Femur (tissue), 1 donor: ENCODE measurements around the gene ADAMTS17.

Experiments
- DNase-seq: peaks from one replicate; pipeline ENCODE4 v3.0.0-alpha.2; 2017

ADAMTS17 gene

DNA sequence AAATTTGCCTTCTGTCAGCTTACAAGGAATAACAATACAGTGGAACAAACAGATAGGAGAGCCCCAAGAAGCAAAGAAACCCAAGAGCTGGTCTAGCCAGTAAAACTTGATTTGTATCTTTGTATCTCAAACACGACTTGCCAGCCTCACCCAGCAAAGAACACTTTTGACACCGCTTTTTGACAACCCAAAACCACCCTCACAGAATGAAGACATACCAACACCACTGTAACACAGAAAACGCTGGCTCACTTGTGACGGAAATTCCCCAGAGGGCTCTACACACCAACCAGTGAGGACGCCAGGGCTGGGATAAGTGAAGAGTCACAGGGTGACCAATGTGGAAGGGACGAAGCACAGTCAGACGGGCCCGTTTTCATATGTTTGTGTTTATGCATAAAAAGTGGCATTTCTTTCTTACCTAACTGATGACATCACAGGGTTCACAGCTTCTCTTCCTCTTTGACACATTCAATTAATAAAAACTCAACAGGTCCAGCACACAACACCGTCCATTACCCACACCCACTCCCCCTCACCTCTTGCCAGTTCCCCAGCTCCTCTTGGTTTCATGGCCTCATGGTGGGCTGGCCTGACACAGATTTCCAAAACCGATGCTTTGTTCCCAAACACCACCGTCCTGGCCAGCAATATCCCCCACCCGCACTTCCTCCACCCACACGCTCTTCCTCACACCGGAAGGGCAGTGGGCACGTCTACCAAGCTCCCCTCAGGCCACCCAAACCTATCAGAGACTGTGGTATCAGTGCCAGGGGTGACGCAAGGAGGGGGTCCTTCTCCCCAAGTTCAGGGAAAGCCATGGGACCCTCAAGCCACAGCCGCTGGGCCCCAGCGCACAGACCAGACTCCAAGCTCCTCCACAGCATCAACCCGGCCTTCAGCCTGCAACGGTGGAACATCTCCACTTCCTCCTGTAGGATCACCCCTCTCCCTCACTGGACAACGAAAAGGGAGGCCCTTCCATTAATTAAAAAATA, 94.2 kb downstream of the ADAMTS17 start:
- peak; percentile 12 for DNase-seq

DNA sequence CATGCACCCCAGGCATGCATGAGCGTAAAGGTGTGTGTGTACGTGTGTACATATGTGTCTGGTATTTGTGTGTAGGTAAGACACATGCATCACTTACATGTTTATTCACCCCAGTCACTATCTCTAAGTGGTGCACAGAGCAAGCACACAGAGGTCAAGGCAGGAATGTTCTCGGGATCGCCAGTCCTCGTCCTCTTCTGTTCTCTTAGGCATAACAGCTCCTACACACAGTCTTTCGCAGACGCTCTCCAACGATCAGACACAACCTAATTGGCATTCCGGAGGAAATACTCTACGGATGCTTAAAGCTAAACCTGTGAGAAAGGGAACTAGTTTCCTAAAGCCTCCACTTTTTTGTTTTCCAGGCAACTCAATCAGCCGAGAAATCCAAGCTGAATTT, 95.9 kb downstream of the ADAMTS17 start:
- no peak for DNase-seq

DNA sequence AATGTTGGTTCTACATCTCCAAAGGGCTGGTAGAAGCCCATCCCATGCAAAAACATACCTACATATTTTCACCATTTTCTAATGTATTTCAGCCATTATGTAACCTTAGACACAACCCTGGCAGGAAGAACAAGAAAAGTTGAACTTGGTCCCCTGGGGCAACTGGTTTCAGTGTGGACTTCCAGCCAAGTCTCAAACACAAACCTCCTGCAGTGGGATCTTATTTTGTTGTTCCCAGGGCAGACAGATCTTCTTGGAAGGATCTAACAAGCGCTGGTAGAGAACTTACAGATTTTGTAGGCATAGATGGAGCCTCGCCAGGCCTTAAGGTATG, 96.3 kb downstream of the ADAMTS17 start:
- DNase-seq: no peak

DNA sequence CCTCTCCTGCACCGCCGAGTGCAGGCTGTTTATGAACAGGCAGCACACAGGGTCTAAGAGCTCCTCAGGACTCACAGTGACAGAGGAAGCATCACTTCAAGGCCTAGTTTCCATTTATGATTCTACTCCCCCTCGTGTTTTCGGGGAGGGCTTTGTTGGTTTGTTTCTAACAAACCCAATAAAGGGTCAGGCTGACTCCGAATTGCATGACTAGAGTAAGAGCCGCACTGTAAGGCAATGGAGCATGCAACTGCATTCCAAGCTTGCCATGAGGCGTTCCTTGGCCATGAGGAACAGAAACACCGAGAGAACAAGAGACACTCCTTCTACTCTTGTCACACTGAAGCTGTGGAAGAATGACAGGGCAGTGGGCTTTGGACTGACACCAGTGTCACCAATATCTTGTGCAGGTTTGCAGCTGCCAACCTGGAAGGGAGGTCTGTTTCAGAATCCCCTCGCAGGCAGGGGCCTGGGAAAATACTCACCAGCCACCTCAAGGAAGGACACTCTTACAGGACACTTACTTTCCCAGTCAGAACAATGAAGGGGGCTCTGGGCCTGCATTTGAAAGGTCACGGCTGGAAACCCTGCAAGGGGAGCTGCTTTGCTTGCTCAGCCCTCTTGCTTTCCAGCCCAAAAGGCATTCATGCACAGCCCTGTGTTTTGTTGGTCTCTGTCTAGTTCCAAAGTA, 96.8 kb downstream of the ADAMTS17 start:
- no peak for DNase-seq

DNA sequence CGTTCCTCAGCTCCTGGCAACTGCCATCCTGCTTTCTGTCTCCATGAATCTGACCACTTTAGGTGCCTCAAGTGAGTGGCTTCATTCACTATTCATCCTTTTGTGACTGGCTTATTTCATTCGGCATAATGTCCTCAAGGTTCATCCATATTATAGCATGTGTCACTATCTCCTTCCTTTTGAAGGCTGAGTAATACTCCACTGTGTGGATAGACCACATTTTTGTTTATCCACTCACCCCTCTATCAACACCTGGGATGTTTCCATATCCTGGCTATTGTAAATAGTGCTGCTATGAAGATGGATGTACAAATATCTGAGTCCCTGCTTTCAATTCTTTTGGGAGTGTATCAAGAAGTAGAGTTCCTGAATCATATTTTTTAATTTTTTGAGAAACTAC, 98.8 kb downstream of the ADAMTS17 start:
- no peak for DNase-seq

DNA sequence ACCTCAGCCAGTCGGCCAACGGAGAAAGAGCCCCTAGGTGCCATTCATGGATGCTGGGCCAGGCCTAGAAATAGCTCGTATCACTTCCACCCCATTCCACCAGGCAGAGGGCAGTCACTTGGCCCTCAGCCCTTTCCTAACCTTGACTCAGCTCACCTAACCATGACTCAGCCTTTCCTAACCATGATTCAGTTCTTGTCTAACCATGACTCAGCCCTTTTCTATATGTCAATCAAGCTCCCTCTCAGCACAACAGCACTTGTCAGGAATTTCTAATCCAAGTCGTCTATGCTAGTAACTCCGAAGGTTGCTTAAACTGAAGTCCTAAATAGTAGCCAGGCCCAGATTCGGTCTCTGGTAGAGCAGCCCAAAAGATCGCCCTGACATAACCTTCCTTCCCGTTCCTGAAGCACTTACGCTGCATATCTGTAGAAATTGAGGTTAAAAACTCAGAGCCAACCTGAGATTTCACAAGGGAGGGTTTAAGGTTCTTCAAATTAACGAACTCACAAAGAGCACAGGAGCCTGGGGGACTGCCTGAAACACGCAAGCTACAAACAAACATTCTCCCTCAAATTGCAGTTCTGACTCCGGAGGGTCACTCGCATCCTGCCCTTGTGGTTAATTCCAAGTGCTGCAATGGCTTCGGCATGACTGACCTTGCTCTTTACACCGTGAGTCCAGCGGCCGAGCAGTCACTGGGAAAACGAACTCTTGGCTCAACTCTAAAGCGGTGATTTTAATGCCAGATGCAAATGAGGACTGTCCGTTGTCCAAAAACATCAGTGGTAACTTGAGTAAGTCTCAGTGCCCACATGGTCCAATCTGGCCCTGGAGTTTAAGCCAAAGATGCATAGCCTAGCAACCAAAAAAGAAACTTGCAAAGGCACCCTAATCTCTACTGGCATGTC, 99.9 kb downstream of the ADAMTS17 start:
- peak; percentile 58 for DNase-seq

DNA sequence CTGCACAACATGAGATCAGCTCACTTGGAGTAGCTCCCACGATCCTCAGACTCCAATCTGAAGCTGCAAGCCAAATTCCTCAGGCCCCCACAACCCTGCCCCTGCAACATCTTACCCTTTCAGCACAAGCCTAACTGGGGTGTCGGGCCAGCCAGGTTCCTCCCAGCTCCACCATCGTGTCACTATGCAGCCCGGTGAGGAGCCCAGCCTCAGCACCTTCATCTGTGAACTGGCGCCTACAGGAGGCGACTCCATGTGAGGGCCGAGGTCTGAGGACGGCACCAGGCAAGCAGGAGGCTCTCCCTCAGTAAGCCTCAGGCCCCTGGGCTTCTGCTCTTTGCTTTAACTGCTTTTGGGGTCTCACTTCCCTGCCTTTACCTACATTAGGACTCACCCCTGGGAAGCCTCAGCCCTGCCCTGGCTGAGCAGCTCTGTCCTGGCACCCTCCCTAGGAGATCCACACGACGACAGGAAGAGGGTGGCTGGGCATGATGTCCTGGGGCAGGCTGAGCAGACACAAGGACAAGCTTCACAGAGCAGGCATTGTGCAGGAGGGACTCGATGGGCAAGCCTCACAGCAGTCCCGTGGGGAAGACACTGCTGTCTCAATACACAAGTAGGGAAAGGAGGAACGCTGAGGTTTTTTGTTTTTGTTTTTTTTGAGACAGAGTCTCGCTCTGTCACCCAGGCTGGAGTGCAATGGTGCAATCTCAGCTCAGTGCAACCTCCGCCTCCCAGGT, 104.6 kb downstream of the ADAMTS17 start:
- no peak for DNase-seq

DNA sequence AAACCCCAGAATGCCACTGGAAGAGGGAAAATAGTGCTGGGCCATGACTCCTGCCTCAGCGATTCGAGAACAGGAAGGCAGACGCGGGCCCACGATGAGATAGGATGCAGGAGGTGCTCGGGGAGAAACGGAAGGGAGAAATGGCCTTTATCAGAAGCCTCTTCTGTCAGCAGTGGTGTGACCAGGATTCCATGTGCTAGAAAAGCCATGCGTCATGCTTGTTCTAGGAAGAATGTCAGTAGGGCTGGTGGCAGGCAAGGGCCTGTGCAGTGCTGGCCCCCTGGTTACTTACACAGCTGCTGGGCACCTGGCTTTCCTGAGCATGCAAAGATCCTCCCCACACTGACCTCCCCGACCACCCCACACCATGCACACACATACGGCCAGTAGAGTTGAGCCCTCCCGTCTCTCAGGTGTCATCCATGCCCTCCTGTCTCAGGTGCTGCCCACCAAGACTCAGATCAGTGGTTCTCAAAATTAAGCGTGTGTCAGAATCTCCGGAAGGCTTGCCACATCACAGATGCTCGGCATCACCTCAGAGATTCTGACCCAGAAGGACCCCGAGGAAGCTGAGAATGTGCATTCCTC, 106.7 kb downstream of the ADAMTS17 start:
- DNase-seq: no peak

DNA sequence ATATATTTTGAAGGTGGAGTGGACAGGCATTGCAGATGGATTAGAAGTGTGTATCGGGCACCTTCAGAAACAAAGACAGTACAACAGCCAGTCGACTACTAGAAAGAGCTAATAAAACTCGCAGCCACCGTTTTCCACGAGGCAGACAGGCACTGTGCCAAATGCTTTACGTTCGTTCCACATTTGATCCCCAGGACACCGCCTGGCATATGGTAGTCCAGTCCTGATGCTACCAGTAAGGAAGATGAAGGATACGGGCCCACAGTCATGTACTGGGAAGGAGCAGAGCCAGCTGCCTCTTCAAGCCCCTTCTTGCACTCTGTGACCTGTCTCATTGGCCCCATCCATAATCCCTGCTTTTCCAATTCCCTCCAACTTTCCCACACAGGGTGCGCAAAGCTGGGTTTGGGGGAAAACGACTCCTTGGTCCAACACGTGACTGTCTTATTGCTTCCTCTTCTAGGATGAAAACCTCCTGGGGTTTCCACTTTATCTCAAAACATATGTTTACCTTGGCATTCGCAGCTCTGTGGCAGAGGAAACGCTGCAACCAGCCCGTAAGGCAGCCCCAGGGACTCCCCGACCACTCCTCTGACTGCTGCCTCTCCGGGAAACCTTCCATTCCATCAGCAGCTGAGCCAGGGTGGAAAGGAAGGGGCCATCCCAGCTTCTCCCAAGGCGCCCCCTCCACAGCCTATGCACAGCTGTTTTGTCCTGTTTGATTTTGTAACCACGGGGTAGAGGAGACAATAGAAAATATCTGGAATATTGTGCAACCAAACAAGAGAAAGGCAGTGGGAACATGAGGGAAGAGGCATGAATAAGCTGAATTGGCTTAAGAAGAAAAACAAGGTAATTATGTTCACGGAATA, 107.4 kb downstream of the ADAMTS17 start:
- DNase-seq: peak; percentile 84

DNA sequence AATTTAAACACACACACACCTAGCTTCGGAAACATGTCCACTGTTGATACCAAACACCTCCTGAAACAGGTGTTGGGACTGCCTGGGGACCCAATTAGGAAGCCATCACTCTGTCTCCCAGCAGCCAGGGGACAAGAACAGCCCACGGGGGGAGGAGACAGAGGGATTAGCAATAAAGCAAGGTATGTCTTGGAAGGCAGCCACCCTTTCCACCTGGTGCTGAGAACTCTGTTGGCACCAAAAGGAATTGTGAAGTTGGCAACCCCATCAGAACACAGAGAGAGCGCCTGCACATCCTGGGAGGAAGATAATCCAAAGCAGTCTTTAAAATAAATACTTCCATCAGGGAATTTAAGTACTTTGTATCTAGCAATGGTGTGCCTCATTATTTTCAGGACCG, 111.0 kb downstream of the ADAMTS17 start:
- no peak for DNase-seq

DNA sequence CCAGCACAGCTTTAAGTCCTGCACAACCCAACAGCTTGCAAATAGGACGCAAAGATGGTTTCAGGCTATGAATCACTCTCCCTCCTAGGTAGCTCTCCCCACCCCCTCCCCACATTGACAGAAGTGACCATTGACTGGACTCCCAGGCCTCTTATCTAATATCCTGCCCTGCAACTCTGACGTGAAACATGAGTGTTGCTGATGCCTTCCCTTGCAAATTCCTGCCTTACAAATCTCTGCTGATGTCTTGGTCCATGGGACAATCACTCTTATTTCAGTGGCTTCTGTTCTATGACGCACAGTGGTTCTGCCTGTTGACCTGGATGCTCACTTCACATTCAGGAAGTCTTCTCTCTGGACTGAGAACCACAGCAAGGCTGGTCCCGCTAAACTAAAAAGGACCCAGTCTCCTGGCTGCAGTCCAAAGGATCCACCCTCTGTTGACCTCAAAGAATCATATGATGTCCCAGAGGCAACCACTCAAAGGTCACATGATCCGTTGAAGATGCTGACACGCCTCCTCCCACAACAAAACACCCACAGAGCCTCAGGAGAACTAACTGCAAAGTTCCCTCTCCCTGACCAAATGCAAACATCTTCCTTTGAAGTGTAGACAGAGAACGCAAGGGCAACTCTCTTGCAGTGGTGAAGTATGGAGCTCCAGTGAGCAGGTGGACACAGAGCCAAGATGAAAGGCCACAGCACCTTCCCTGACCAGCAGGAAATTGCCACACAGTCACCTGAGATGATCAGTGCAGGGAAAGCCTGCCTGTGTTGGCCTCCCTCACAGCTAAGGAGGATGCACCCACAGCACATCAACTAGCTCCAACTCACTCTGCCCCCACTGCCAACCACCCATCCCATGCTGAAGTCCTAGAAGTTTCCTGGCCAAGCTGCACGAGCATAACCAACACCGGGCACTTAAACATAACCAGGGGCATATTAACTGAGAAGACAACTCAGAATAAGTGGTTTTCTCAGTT, 112.3 kb downstream of the ADAMTS17 start:
- peak; percentile 47 for DNase-seq

DNA sequence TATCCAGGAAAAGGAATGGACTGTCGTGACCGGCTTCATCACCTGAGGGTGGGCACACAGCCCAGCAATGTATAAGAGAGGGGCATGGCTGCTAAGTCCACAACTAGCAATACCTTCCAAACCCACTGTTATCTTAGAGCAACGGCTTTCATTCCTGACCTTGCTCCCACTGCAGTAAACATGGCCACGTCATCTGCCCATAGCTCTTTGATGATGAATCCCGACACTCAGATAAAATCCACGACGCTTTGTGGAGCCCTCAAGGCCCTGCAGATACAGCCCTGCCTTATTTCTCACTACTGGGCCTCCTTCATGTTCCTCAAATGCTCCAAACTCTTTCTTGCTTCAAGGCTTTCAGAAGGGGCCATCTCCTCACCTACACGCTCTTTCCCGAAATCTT, 114.0 kb downstream of the ADAMTS17 start:
- DNase-seq: no peak

DNA sequence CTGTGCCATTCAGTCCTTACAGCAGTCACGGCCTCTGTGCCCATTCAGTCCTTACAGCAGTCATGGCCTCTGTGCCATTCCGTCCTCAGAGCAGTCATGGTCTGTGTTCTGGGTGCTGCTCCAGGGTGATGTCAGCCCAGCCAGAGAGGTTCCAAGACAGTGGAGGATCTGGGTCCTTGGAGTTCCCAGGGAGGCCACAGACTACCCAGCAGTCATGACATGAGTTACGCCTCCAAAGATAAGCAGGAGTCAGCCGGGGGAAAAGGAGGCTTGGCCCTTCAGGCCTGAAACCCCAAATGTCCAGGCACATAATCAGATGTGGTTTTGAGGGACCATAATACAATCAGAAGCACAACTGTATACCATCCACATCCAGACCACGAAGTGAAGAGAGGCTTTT, 115.7 kb downstream of the ADAMTS17 start:
- no peak for DNase-seq

DNA sequence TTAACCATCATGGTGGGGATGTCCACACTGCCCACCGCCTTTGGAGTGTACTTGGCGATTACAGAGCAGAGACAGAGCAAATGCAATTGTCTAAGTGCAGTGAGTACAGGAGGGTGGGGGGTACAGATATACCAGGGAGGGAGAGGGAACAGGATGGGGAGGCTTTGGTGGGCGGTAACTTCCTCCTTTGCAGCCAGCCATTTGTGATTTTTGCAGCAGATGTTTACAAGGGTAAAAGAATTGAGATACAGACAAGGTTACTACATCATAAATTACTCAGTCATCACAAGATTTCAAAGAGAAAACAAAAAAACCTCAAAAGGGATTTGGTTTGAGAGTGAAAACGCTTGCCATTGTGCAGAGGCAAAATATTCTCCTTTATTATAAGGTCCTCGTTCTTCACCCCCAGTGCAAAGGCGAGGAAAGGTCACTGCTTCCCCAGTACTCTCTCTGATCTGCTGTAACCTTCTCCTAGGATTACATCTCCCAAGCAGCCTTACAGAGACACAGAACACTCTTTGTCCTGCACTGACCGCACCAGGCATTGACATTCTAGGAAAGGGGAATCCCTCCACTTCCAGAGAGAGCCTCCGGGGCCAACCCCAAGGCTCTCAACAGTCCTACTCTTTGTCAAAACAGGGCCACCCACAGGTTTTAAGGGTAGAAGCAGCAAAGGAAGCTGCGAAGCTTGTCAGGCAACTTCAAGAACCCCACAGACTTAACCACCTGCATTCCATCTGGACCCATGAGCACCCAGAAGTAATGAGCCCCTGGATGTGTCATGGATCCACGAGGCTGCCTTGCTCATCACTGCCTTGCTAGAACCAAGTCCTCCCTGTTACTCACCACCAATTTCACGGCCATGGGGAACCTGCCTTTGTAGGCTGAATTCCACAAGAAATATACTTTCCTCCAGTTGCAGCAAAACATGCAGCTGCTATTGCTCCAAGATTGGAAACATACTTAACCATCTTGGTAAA, 117.3 kb downstream of the ADAMTS17 start:
- DNase-seq: no peak

DNA sequence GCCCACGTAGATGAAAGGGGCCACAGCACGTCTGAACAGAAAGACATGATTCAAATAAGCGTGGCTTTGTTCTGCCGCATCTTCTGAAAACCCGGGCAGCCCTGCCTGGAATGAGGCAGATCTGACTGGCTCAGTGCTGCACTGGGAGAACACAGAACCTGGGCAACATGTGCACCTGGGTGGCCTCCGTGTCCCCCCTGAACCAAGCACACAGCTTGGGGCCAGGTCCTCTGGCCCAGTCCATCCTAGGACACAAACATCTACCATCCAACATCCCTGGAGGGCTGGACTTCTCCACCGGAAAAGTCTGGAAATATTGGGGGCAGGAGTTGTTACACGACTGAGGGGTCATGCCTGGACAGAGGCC, 119.4 kb downstream of the ADAMTS17 start:
- no peak for DNase-seq

DNA sequence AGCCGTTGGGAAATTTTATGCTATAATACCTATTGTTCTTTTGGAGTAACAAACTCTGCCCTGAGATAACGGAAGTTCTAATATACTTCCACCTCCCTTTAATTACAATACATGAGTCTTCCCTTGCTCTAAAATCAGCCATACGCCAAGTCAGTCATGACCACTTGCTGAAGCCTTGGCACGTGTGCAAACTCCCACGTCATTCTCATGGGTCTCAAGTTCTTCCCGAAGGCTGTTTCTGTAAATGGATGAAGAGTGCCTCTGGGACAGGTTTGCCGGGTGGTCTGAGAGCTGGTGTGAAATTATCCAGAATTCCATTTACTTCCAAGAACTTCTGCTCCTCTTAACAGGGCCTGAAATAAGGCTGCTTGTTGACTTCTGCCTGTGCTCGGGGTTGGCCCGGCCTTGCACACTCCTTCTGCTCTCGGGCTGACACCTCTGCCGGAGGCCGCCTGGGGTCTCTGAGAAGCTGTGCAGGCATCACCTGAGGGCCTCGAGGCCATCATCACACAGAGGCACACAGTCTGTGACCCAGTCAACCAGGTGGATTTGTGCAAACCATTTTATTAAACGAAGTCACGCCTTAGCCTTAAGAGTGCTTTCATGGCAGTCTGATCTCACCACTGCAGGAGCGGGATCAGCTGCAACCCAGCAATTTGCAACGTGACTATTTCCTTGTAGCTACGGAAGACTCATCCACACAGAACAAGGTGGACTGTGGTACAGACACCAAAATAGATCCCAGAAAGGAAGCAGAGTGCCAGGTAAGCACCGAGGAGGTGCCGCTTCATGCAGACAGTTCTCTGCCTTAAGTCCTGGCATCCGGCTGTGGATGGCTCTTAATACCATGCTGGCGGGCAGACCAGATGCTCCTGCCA, 120.1 kb downstream of the ADAMTS17 start:
- DNase-seq: peak; percentile 61

DNA sequence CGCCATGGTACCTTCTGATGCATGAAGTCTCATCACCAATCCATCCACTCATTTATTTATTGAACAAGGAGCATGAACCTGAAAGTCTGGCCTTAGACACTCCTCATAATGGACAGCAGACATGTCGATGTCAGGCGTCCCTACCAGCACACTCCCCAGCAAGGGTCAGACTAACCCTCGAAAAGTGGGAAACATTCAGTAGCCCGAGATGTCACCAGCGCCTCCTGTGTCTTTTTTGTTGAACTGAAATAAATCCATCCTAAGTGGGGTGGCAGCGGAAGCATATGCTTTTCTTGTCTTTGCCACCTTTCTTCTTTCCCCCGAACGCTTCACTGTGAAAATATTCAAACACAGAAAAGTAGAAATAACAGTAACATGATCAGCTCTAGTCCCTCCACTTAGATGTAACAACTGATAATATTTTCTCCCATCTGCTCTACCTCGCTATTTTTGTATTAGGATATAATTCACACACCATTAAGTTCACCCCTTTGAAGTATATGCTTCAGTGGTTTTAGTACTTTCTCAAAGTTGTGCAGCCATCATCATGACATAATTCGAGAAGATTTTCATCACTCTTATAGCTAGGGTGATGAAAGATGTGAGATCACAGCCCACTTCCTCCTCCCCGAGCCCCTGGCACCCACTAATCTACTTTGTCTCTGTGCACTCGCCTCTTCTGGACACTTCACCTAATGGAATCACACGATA, 121.6 kb downstream of the ADAMTS17 start:
- DNase-seq: no peak
